ENCODE results near the gene SH3GL2.

DNA sequence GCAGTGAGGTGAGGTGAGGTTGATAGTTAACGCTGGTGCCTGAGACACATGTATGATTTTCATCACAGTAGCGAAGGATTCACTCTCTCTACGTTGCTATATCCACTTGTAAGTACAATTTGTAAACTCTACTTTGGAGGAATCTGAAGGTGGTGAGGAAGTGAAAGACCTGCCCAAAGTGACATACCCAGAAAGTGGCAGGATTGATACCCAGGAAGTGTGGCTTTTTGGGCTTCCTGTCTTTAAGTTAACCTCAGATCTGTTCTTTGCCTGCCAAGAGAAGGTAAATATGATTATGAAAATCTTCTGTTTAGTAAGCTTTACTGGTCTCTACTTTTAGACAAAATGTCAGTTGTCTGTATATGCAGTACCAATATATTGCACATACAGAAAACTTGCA, 143.1 kb downstream of the SH3GL2 start:
- TF ChIP-seq, protein P1, sequence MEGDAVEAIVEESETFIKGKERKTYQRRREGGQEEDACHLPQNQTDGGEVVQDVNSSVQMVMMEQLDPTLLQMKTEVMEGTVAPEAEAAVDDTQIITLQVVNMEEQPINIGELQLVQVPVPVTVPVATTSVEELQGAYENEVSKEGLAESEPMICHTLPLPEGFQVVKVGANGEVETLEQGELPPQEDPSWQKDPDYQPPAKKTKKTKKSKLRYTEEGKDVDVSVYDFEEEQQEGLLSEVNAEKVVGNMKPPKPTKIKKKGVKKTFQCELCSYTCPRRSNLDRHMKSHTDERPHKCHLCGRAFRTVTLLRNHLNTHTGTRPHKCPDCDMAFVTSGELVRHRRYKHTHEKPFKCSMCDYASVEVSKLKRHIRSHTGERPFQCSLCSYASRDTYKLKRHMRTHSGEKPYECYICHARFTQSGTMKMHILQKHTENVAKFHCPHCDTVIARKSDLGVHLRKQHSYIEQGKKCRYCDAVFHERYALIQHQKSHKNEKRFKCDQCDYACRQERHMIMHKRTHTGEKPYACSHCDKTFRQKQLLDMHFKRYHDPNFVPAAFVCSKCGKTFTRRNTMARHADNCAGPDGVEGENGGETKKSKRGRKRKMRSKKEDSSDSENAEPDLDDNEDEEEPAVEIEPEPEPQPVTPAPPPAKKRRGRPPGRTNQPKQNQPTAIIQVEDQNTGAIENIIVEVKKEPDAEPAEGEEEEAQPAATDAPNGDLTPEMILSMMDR (IDR thresholded peaks at IDR 0.05): no peak
- TF ChIP-seq POLR2A (IDR thresholded peaks at IDR 0.05): no peak

All from Peyer's patch (tissue), 4 donors.